Measurements from ENCODE around the gene FGFR1OP2.
A peak's percentile ranks its signal among the peaks of the same experiment; 100 is the strongest.
"Not testable (repeated sequence)": the region's sequence is repeated elsewhere in the genome, so short reads cannot be mapped to it uniquely, and the experiment has no call there.

The FGFR1OP2 gene

GRCh38 chr12:26937863-26938700 lies at the start of gene FGFR1OP2, which contains the start of gene INTS13:
Gene FGFR1OP2 (plus strand): TSS chr12:26938470. CDS start chr12:26954159, 15,689 bp downstream.
Gene INTS13 (minus strand): TSS chr12:26937981. CDS start chr12:26936803, 1,178 bp downstream.
- peak; percentile 98 for DNase-seq (ENCODE audit: low read depth)
- no peak for TF ChIP-seq CTCF (conservative IDR thresholded peaks at IDR 0.05; ENCODE audit: low read length)
- peak within 1 kb of the TSS; percentile 94 for H3K4me3 ChIP-seq (ENCODE audit: low read length)

GRCh38 chr12:26890784-26891183 lies 47.5 kb upstream of the FGFR1OP2 start:
- no peak for DNase-seq (ENCODE audit: low read depth)
- H3K4me3 ChIP-seq (ENCODE audit: low read length), result no peak overlapping the region
- TF ChIP-seq CTCF (conservative IDR thresholded peaks at IDR 0.05; ENCODE audit: low read length), result no peak

- no peak for DNase-seq (ENCODE audit: low read depth)
- H3K4me3 ChIP-seq (ENCODE audit: low read length), result no peak overlapping the region
- TF ChIP-seq CTCF (conservative IDR thresholded peaks at IDR 0.05; ENCODE audit: low read length), result no peak
Measured at GRCh38 chr12:26891704-26892103, 46.6 kb upstream of the FGFR1OP2 start.

GRCh38 chr12:26895672-26896071 lies 42.6 kb upstream of the FGFR1OP2 start:
- no peak for DNase-seq (ENCODE audit: low read depth)
- no peak overlapping the region for H3K4me3 ChIP-seq (ENCODE audit: low read length)
- no peak for TF ChIP-seq CTCF (conservative IDR thresholded peaks at IDR 0.05; ENCODE audit: low read length)

- DNase-seq (ENCODE audit: low read depth), result no peak
- no peak overlapping the region for H3K4me3 ChIP-seq (ENCODE audit: low read length)
- TF ChIP-seq CTCF (conservative IDR thresholded peaks at IDR 0.05; ENCODE audit: low read length), result no peak
Measured at GRCh38 chr12:26896913-26897312, 41.4 kb upstream of the FGFR1OP2 start.

- DNase-seq (ENCODE audit: low read depth); H3K4me3 ChIP-seq (ENCODE audit: low read length): not testable (repeated sequence)
Measured at GRCh38 chr12:26903396-26903795, 34.9 kb upstream of the FGFR1OP2 start.

GRCh38 chr12:26906024-26906423 lies 32.2 kb upstream of the FGFR1OP2 start:
- DNase-seq (ENCODE audit: low read depth), result no peak
- H3K4me3 ChIP-seq (ENCODE audit: low read length), result no peak overlapping the region
- no peak for TF ChIP-seq CTCF (conservative IDR thresholded peaks at IDR 0.05; ENCODE audit: low read length)

Data from AG10803 (cell line).